Effector memory CD8-positive, alpha-beta T cell (primary cell): ENCODE results near the gene PYGM.

Experiments used
- ATAC-seq: fragments of 150-1000 bp; cut with Tn5 transposase; replicated peaks from 2 replicates; pipeline ENCODE4 v1.10.0; 2021; ENCODE audit warnings: mild to moderate bottlenecking, moderate library complexity
- DNase-seq, 3 experiments: peaks; one replicate each; pipeline ENCODE4 v3.0.0; 2021
- H3K27ac Mint-ChIP-seq, 2 donors: one replicate each; pipeline ENCODE4 v1.8.0; 2022; ENCODE audit warnings: mild to moderate bottlenecking in 2 of 2, mixed read lengths in 2 of 2, moderate library complexity in 2 of 2
- H3K27me3 Mint-ChIP-seq, 2 donors: one replicate each; pipeline ENCODE4 v1.8.0; 2022; ENCODE audit warnings: mixed read lengths in 2 of 2
- H3K36me3 Mint-ChIP-seq: one replicate; pipeline ENCODE4 v1.8.0; 2022; ENCODE audit warnings: mild to moderate bottlenecking, moderate library complexity, mixed read lengths; ENCODE audit not compliant: insufficient read depth
- H3K4me1 Mint-ChIP-seq, 2 donors: one replicate each; pipeline ENCODE4 v1.8.0; 2022; ENCODE audit warnings: low read depth in 2 of 2, mixed read lengths in 2 of 2
- H3K4me3 Mint-ChIP-seq, 2 donors: one replicate each; pipeline ENCODE4 v1.8.0; 2022; ENCODE audit warnings: mild to moderate bottlenecking in 2 of 2, mixed read lengths in 2 of 2, moderate library complexity in 2 of 2
- H3K9me3 Mint-ChIP-seq, 2 donors: one replicate each; pipeline ENCODE4 v1.8.0; 2022; ENCODE audit warnings: mixed read lengths in 2 of 2

Gene PYGM

DNA sequence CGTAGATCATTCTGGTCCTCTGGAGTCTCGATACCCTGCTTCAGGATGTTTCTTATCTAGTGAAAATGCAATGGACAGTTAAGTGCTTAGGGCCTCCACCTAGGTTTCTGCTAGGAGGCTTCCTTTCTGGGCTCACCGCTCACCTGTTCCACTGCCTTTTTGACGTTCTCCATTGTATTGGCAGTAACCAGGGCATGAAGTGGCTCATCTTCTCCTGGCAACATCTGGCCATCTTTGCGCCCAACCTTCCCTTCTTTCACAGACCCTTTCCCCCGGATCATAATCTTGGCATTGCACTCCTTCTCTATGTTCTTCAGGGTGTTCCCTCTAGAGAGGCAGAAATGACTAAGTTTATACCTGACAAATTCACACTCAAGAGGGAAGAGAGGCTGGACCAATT lies 9.5 kb upstream of the PYGM start:
- no peaks in the 10 kb centered on the region for H3K27me3 Mint-ChIP-seq
- H3K36me3 Mint-ChIP-seq: peaks cover 100% of the 10 kb centered on the region
- ATAC-seq: no peak
- no peaks in the 10 kb centered on the region for H3K9me3 Mint-ChIP-seq
- peak overlapping the region; percentile 18 to 36 for H3K4me3 Mint-ChIP-seq
- peaks cover 61 to 67% of the 10 kb centered on the region in 2 donors for H3K4me1 Mint-ChIP-seq
- H3K27ac Mint-ChIP-seq: peak overlapping the region; percentile 27 to 97
- DNase-seq: no peak

DNA sequence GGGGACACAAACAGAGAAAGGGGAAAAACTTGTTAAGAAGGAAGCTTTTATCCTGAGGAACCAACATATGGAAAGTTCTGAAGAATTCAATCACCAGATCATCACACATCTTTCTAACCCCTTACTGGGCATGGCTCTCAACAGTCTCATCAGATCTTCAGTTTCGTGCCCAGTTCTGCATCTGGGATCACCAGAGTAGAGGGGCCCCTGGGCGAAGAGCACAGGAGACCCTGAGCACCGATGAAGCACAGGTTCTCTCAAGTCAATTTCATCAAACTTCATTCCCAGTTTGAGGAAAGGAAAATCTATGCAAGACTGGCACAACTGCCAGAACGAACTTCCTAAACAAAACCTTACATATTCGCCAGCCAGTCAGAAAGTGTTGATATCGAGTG lies 8.5 kb upstream of the PYGM start:
- H3K9me3 Mint-ChIP-seq: no peaks in the 10 kb centered on the region
- DNase-seq: no peak
- H3K36me3 Mint-ChIP-seq: peaks cover 100% of the 10 kb centered on the region
- H3K4me1 Mint-ChIP-seq: peaks cover 67 to 69% of the 10 kb centered on the region in 2 donors
- H3K27ac Mint-ChIP-seq: peak overlapping the region; percentile 86 to 97
- H3K4me3 Mint-ChIP-seq: peak overlapping the region in 1 of 2 donors; percentile 34
- no peak for ATAC-seq
- no peaks in the 10 kb centered on the region for H3K27me3 Mint-ChIP-seq

DNA sequence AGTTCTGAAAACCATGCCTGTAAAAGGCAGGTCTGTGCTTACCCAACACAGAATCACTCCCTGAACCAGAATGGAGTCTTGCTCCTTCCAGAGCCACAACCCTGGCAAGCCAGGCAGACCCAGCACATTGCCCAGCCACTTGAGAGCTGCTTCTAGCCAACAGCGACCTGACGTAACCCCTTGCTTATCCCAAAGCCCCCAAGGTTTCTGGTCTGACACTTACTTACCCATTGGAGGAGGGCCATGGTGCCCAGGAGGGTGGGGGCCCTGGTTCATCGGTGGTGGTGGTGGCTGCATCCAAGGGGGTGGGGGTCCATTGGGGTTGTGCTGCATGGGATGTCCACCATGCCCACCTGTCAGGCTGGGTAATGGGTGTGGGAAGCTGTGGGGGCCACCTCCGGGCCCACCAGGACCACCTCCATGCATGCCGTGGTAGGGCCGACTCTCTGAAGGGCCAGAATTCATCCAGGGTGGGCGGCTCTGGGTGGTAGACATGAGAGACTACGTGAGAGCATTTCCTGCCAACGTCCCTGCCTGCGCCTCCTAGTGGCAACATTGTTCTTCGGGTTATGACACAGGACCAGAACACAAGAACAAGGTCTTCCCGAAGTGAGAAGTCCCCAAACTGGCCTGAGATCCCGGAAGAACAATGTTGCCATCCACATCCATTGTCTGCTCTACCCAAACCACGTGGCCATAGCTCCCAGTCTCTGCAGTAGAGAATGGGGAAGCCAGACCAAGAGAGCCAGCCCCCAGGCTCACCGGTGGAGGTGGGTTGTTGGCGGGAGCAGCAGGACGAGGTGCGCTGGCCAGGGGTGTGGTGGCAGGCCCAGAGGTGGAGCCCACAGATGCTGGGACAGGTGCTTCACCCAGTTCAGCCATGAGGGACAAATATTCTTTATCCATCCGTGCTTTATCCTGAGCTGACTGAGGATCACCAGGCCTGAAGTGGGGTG lies 7.8 kb upstream of the PYGM start:
- DNase-seq (peak; percentile 81 to 85 (median 84)), ATAC-seq (peak; percentile 34)
- peak overlapping the region; percentile 64 to 81 for H3K4me3 Mint-ChIP-seq
- peaks cover 100% of the 10 kb centered on the region for H3K36me3 Mint-ChIP-seq
- H3K27ac Mint-ChIP-seq: peak overlapping the region; percentile 86 to 97
- peaks cover 70 to 72% of the 10 kb centered on the region in 2 donors for H3K4me1 Mint-ChIP-seq
- no peaks in the 10 kb centered on the region for H3K27me3 Mint-ChIP-seq
- H3K9me3 Mint-ChIP-seq: no peaks in the 10 kb centered on the region

DNA sequence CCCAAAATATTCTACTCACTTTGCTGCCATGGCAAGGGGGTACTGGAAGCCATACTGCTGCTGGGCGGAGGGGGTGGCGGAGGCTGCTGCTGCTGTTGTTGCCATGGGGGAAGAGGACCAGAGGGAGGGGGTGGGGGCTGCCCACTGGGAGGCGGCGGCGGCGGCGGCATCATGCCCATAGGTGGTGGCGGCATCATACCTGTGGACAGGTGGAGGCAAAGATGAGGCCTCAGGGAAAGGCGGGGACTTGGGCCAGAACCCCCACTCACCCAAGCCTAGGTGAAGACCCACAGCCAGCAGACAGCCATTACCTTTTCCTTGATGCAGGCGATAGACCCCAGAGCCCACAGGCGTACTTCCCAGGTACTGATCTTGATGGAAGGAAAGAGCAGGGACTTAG lies 7.1 kb upstream of the PYGM start:
- no peaks in the 10 kb centered on the region for H3K9me3 Mint-ChIP-seq
- peaks cover 70 to 71% of the 10 kb centered on the region in 2 donors for H3K4me1 Mint-ChIP-seq
- DNase-seq: no peak
- H3K36me3 Mint-ChIP-seq: peaks cover 100% of the 10 kb centered on the region
- H3K27ac Mint-ChIP-seq: peak overlapping the region; percentile 86 to 97
- ATAC-seq: no peak
- peak overlapping the region in 1 of 2 donors; percentile 81 for H3K4me3 Mint-ChIP-seq
- H3K27me3 Mint-ChIP-seq: no peaks in the 10 kb centered on the region

DNA sequence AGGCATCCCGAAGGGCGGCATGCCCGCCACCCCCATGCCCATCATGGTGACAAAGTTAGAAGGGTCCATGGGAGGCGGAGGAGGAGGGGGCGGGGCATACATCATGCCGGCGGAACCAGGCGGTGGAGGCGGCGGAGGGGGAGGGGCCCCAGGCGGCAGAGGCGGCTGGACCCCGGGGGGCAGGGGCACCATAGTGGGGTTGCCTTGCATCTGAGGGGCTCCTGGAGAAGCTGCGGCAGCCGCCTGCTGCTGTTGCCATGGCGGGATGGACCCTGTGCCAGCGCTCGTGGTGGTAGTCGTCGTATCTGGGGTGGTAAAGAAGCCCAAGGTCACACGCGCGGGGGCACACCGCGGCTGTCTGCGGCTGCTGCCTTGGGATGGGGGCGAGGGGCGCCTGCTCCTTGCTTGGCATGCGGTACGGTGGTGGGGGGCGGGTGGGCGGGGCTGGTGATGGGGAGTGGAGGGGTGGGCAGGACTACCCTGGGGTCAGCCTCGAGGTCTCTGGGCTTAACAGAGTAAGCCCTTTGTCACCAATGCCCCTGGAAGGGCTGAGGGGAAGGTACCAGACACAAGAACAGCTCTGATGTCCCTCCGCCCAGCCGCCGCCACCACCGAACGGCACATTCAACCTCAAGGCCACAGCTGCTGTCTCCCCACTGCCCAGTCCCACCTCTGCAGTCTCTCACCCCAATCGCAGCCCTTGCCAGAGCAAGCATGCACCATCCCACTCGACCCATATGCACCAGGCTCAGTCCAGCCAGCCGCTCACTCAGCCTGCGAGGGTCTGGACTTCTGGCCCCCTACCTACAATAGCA lies 6.3 kb upstream of the PYGM start:
- DNase-seq: no peak
- Mint-ChIP-seq H3K4me1 (peaks cover 65 to 76% of the 10 kb centered on the region in 2 donors), H3K36me3 (peaks cover 100% of the 10 kb centered on the region), H3K9me3 (no peaks in the 10 kb centered on the region), H3K27me3 (no peaks in the 10 kb centered on the region), H3K4me3 (peak overlapping the region; percentile 81 to 82), H3K27ac (peak overlapping the region; percentile 86 to 97)
- no peak for ATAC-seq

DNA sequence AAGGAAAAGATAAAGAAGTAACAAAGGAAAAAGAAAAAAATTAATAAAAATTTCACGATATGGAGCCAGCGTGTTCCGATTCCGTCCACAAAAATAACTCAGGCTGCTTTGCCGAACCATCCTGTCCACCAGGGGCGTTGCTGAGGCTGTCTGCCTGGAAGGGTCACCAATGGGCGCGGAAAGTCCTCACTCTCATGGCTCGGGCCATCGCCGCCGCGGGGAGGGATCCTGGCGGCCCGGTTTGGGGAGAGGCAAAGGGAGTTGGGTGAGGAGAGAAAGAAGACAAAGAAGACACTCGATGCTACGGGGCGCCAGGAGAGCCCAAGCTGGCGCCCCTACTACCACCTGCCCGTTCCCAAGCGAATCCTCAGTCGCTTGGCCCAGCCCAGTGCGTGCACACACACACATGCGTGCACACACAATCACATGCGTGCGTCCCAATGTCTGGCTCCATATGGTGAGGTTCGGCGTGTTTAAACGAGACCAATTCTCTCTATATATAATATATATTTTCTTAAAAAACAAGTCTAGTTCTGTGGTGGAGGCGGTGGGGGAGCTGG lies 5.6 kb upstream of the PYGM start:
- peaks cover 65 to 78% of the 10 kb centered on the region in 2 donors for H3K4me1 Mint-ChIP-seq
- no peaks in the 10 kb centered on the region for H3K27me3 Mint-ChIP-seq
- peak overlapping the region; percentile 81 to 82 for H3K4me3 Mint-ChIP-seq
- H3K27ac Mint-ChIP-seq: peak overlapping the region; percentile 85 to 97
- H3K36me3 Mint-ChIP-seq: peaks cover 100% of the 10 kb centered on the region
- H3K9me3 Mint-ChIP-seq: no peaks in the 10 kb centered on the region
- DNase-seq: no peak
- no peak for ATAC-seq

DNA sequence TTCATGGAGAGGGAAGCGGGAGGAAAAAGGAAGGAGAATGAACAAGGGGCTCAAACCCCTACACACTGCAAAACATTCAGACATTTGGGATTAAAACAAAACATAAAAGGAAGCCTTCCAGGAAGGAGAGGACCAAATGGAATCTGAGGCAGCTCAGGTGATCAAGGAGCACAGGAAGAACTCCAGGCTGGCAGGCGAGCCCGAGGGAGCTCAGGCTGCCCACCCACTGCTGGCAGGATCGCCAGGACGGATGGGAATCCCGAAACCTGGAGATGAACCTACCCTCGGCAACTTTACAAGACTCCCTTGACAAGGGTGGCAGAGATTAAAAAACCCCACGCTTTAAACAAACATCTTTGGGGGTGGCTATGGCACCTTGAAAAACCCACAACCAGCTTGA lies 5.0 kb upstream of the PYGM start:
- ATAC-seq: no peak
- peaks cover 65 to 82% of the 10 kb centered on the region in 2 donors for H3K4me1 Mint-ChIP-seq
- no peaks in the 10 kb centered on the region for H3K27me3 Mint-ChIP-seq
- peaks cover 100% of the 10 kb centered on the region for H3K36me3 Mint-ChIP-seq
- H3K4me3 Mint-ChIP-seq: peak overlapping the region; percentile 81 to 82
- no peak for DNase-seq
- peak overlapping the region; percentile 85 to 97 for H3K27ac Mint-ChIP-seq
- no peaks in the 10 kb centered on the region for H3K9me3 Mint-ChIP-seq

DNA sequence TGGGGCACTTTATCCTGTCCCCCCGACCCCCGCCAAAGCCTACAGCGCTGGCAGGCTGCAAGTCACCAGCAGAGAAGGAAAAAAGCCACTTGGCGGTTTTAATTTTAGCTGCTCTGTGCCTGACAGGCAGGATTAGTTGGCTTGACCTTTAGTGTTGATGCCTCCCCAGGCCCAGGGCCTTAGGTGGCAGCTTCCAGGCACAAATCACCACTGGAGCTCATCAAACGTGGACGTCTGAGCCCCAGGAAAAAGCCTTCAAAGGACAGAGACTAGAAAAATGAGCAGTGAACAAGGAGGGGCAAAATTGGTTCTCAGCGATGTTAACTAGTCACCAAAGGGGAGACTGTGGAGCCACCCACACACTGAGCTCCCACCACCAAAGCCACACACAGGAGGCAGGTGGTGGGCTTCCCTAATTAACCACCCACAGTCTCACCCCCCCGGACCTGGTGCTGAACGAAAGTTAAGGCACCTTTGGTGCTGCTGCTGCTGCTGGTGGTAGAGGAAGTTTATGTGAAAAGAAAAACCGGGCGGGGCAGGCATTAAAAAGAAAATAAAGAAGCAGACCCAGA lies 4.4 kb upstream of the PYGM start:
- peaks cover 100% of the 10 kb centered on the region for H3K36me3 Mint-ChIP-seq
- DNase-seq: peak; percentile 63 to 72 (median 67)
- ATAC-seq: peak; percentile 77

DNA sequence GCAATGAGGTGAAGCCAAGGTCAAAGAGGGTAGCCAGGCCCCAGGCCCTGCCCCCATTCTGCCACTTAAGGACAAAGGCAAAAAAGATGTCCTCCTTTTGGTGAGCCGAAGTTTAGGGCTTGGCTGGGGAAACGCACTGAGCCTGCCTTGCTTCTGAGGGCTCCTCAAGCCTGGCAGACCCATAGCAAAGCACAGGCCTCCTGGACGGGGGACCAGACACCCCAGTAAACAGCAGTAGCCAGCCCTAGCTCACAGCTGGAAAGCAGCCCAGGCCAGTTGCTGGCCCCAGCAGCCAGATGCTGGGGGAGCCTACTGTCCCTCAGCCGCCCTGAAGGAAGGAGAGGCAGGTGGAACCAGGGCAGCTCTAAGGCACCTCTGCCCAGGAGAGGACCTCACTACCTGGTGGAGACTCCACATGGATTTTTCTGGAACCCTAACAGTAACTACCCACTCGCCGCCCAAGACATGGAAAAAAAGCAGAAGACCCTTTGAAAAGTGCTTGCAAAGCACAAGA lies 3.8 kb upstream of the PYGM start:
- no peak for DNase-seq
- no peaks in the 10 kb centered on the region for H3K27me3 Mint-ChIP-seq
- peaks cover 100% of the 10 kb centered on the region for H3K36me3 Mint-ChIP-seq
- peak overlapping the region; percentile 81 to 82 for H3K4me3 Mint-ChIP-seq
- peaks cover 63 to 80% of the 10 kb centered on the region in 2 donors for H3K4me1 Mint-ChIP-seq
- peak; percentile 4 for ATAC-seq
- peak overlapping the region; percentile 85 to 97 for H3K27ac Mint-ChIP-seq
- no peaks in the 10 kb centered on the region for H3K9me3 Mint-ChIP-seq

More for the DNA sequence above, 4.4 kb upstream of the PYGM start:
- H3K9me3 Mint-ChIP-seq: no peaks in the 10 kb centered on the region
- peak overlapping the region; percentile 81 to 82 for H3K4me3 Mint-ChIP-seq
- peak overlapping the region; percentile 85 to 97 for H3K27ac Mint-ChIP-seq
- H3K4me1 Mint-ChIP-seq: peaks cover 64 to 83% of the 10 kb centered on the region in 2 donors
- H3K27me3 Mint-ChIP-seq: no peaks in the 10 kb centered on the region

DNA sequence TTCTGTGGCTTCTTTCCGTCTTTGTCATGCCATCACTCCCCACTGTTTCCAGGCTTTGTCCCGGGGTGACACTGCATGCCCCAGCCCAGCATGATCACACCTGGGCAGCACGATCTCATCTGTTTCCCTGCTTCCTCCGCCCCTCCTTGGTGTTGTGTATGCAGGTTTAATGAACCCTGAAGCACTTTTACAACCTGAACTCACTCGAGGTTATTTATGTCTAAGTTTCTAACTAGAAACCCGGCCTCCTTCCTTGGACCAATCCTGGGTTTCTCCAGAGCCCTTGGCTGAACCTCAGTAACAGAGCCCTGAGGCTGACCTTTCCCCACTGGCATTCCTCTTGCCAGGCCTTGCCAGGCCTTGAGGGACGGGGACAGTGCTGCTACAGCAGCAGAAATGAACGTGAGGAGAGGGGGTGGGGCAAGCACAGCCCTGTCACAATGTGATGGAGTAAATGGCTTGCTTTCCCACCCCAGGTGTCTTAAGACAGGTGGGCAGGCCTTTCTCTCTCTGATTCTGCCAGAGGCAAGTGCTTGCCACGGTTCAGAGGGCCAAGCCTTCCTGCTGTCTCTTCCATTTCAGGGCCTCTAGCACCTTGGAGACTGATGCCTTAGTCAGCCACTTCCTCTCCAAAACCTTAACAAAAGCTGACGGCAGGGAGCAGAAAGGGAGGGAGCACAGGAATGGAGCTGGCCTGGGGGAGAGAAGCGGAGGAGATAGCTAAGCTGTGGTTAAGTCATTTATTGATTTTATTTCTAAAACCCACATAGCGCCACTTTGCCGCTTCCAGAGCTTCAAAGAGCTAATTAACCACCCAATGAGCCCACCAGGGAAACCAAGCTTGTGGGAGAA lies 3.1 kb upstream of the PYGM start:
- peaks cover 99% of the 10 kb centered on the region for H3K36me3 Mint-ChIP-seq
- no peaks in the 10 kb centered on the region for H3K9me3 Mint-ChIP-seq
- peak overlapping the region; percentile 81 to 82 for H3K4me3 Mint-ChIP-seq
- DNase-seq (no peak), ATAC-seq (peak; percentile 3)
- peaks cover 61 to 75% of the 10 kb centered on the region in 2 donors for H3K4me1 Mint-ChIP-seq
- peak overlapping the region; percentile 85 to 97 for H3K27ac Mint-ChIP-seq
- H3K27me3 Mint-ChIP-seq: no peaks in the 10 kb centered on the region

DNA sequence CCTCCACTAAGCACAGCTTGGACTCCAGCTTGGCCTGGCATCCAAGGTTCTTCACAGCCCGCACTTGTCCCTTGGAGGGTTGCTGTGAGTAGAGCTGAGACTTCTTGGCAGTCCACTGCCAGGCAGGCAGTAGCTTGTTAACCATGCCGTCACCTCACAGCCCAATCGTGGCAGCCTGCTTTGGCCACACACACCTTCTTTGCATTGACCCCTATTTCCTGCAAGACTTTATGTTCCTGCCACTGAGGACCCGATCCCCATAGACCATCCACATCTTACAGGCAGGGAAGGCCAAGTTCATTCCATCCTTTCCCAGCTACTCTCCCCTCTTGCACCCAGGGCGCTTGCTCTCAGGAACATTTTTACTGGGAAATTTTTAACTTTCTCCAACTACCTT lies 2.5 kb upstream of the PYGM start:
- H3K4me1 Mint-ChIP-seq: peaks cover 56 to 71% of the 10 kb centered on the region in 2 donors
- H3K9me3 Mint-ChIP-seq: no peaks in the 10 kb centered on the region
- ATAC-seq (no peak), DNase-seq (no peak)
- H3K4me3 Mint-ChIP-seq: peak overlapping the region; percentile 81 to 82
- peak overlapping the region; percentile 85 to 97 for H3K27ac Mint-ChIP-seq
- H3K27me3 Mint-ChIP-seq: no peaks in the 10 kb centered on the region
- H3K36me3 Mint-ChIP-seq: peaks cover 98% of the 10 kb centered on the region

DNA sequence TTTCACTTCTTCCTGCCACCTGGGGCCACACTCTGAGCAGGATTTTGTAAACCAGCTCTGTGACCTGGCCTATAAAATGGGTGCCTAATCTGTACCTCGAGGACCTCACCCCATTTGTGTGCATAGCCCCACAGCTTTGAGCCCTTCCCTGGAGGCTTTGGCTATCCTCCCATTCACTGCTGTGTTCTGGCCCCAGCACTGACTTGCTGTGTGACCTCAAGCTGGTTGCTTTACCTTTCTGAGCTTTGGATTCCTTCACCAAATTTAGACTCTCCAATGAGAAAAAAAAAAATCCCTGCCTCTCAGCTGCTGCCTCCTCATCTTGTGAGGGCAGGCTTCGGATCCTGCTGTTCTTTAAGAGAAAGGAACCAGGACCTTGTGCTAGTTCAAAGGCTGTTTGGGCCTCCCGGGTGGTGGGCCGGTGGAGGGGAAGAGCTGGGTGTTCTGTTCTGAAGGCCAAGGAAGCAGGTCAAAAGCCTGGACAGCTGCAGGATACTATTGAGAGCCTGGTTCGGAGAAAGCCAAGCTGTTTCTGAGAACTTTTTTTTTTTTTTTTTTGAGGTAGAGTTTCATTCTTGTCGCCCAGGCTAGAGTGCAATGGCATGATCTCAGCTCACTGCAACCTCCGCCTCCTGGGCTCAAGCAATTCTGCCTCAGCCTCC lies 1.1 kb upstream of the PYGM start:
- Mint-ChIP-seq H3K9me3 (no peaks in the 10 kb centered on the region), H3K4me1 (peaks cover 48 to 62% of the 10 kb centered on the region in 2 donors), H3K27me3 (no peaks in the 10 kb centered on the region), H3K4me3 (peak overlapping the region; percentile 45 to 78), H3K27ac (peak overlapping the region; percentile 85 to 97), H3K36me3 (peaks cover 95% of the 10 kb centered on the region)
- ATAC-seq (no peak), DNase-seq (no peak)
